BJ (cell line): ENCODE results near the gene SH3YL1. TPM values are rescaled to one million over a fixed set of nuclear protein-coding genes. Genes with fewer than 3 reads are reported as not detected.

Experiments used
- CTCF ChIA-PET: fragments of 350-600 bp; formaldehyde crosslinking; extraction: SDS; loops from one replicate; lab custom pipeline; 2021; ENCODE audit warnings: antibody characterized with exemption, inconsistent platforms; lab: Yijun Ruan, JAX
- POLR2A ChIA-PET: fragments of 300-600 bp; sonication (Branson Sonifier 250); formaldehyde crosslinking; extraction: SDS; loops from one replicate; lab custom pipeline; 2021; ENCODE audit warnings: antibody characterized with exemption; lab: Charles Lee
- DNase-seq: peaks from one replicate; pipeline ENCODE4 v3.0.0-alpha.2; 2011; ENCODE audit warnings: low read depth
- H3K27me3 ChIP-seq: 2 replicates; pipeline ENCODE4 v1.6.0; 2011; ENCODE audit warnings: low read length; ENCODE audit not compliant: control insufficient read depth, insufficient read depth
- H3K36me3 ChIP-seq: 2 replicates; pipeline ENCODE4 v1.5.1; 2011; ENCODE audit warnings: low read length; ENCODE audit not compliant: control insufficient read depth, insufficient read depth
- H3K4me3 ChIP-seq: 2 replicates; pipeline ENCODE4 v1.5.1; 2011; ENCODE audit warnings: low read depth, mild to moderate bottlenecking, control low read depth, low read length
- CTCF ChIP-seq: IDR thresholded peaks from 2 replicates; pipeline ENCODE4 v1.5.1; 2011; ENCODE audit warnings: low read depth, mild to moderate bottlenecking, control low read depth, inconsistent platforms, low read length, moderate library complexity; ENCODE audit not compliant: insufficient read depth
- polyA plus RNA-seq: library from polyadenylated mRNA; depleted of rRNA; stranded (reverse); fragments of >200 nt; gene quantifications from 2 replicates; pipeline ENCODE4 v1.2.3, GENCODE V29; 2011

The SH3YL1 gene
- polyA plus RNA-seq, 1 experiment, result 19.0 TPM

GRCh38 chr2:234421-234820 lies 29.4 kb downstream of the SH3YL1 start:
- DNase-seq, result no peak
- peaks cover 4% of the 10 kb centered on the region for H3K36me3 ChIP-seq
- POLR2A ChIA-PET, result no interaction called here
- no peak for TF ChIP-seq CTCF
- CTCF ChIA-PET, result interaction anchor here (0.7 to 1.9 kb wide), 2 partner anchors 10 to 12 kb away, joined by 3 to 8 read pairs; no protein-coding TSS in a partner anchor
- H3K4me3 ChIP-seq, result no peak overlapping the region
- no peaks in the 10 kb centered on the region for H3K27me3 ChIP-seq

- Histone ChIP-seq H3K27me3 (no peaks in the 10 kb centered on the region), H3K36me3 (peaks cover 4% of the 10 kb centered on the region), H3K4me3 (no peak overlapping the region)
- no peak for DNase-seq
- no peak for TF ChIP-seq CTCF
- CTCF ChIA-PET, result interaction anchor here (1.9 kb wide), 1 partner anchor 14 kb away, joined by 8 read pairs; no protein-coding TSS in a partner anchor
- POLR2A ChIA-PET, result no interaction called here
Observed at GRCh38 chr2:233030-233429, 30.8 kb downstream of the SH3YL1 start.

DNA sequence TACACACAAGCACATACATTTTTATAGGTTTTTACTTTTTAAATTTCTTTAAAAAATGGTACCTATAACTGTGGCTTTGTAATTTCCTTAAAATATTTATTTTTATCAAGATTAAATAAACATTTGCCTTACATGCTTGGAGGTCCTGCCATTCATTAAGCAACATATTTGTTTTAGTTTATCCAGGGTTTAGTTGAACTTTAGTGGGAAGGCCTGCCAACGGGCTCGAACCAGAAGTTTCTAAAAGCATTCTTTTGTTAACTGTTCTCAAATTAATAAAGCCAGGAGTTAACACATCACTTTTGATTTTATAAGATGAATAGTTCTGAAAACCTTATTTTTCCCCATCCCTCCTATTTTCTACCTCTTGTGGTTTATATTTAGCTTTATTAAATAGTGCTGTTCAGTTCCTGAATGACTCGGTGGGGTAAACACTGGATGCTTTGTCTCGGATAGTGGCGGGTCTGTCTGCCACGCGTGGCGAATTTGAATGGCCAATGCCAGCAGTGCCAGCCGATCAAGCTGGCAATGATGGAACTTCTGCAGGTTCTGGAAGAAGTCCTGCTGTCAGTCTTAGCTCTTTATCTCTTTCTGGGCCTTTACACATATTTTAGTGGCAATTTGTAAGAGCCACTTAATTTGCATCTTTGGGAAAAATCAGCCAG lies 32.2 kb downstream of the SH3YL1 start:
- no peaks in the 10 kb centered on the region for H3K27me3 ChIP-seq
- ChIA-PET CTCF (interaction anchor here (0.6 to 1.8 kb wide), 4 partner anchors 14 to 59 kb away, joined by 3 to 4 read pairs (median 4); no protein-coding TSS in a partner anchor), POLR2A (no interaction called here)
- TF ChIP-seq CTCF, result no peak
- no peak for DNase-seq
- peaks cover 4% of the 10 kb centered on the region for H3K36me3 ChIP-seq
- no peak overlapping the region for H3K4me3 ChIP-seq

DNA sequence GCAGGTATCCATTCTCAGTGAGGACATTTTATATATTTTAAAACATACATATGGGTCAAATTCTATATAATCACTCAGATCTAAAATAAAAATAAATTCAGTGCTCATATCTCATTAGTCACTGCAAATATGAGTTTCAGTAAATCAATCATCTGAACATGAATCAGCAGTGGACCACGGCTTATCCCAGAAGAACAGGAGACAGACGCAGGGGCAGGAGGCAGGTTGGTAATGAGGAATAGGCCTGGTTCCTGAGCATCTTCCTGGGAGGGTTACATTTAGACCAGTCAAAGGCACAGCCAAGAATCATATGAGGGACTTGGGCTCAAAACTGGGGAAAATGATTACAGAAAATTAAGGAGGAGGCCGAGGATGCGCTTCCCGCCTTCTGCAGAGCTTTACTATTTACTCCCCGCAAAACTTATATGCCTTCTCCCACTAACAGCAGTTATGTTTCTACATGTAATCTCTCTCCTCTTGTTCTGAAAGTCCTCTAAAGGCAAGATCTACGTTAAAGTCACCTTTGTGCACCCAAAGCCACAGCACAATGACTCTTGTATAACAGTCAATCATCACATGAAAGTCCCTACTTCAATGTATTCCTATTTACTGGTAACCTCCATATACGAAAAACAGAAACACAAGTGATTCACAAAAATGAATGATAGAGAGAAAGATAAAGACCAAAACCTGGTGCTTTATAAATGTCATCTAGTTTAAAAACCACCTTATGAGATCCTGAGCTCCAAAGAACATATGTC lies 35.1 kb downstream of the SH3YL1 start:
- Histone ChIP-seq H3K27me3 (no peaks in the 10 kb centered on the region), H3K4me3 (no peak overlapping the region), H3K36me3 (peaks cover 4% of the 10 kb centered on the region)
- no peak for TF ChIP-seq CTCF
- ChIA-PET CTCF (no interaction called here), POLR2A (no interaction called here)
- no peak for DNase-seq

DNA sequence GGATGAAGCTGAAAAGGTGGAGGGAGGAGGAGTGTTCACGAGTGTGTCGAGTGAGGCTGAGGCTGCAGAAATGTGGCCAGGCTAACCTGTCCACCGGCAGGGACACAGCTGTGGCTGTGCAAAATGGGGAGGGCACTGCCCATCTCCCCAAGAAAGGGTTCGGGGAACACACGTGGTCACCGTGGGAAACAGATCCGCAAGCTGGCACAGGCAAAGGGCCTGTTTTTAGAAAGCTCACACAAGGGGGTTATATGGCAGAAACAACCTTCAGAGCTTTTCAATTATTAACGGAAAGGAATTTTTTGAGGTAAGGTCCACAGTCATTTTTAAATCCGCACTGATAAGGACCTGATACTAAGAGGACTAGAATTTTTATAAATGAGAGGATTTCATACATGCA lies 35.7 kb downstream of the SH3YL1 start:
- CTCF ChIA-PET, result no interaction called here
- H3K36me3 ChIP-seq, result peaks cover 4% of the 10 kb centered on the region

More for the DNA sequence above, 35.7 kb downstream of the SH3YL1 start:
- DNase-seq, result no peak
- Histone ChIP-seq H3K27me3 (no peaks in the 10 kb centered on the region), H3K4me3 (no peak overlapping the region)
- TF ChIP-seq CTCF, result no peak
- POLR2A ChIA-PET, result no interaction called here
